GM18951 (cell line): ENCODE results near the gene PRDM11.

ENCODE experiments used
- POLR2A ChIP-seq: IDR thresholded peaks from 4 replicates; pipeline ENCODE4 v1.6.1; 2011; ENCODE audit warnings: mild to moderate bottlenecking; ENCODE audit not compliant: insufficient read length, insufficient read depth; ENCODE audit errors: extremely low read depth
- in situ Hi-C: fragments of 300-500 bp; cut with MboI; formaldehyde crosslinking; loops from one replicate; pipeline ENCODE4 v1.12.0; 2022; ENCODE audit warnings: low sequenced_read_pairs, mixed read lengths, inconsistent platforms; ENCODE audit not compliant: unreplicated experiment

The PRDM11 gene

DNA sequence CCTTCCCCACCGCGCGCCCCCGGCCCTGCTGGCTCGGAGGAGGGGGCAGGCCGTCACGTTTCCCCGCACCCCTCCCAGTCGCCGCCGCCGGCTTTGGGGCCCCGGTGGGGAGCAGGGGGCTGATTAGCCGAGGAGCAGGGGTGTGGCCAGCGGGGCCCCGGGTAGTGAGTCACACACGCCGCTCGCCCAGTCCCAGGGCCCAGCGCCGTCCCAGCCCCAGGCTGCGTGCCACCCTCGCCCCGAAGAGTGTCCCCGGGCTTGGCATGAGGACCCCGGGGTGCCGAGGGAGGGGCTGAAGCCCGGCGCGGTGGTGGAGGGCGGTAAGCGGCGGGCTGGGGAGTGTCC, 34.4 kb downstream of the PRDM11 start:
- TF ChIP-seq POLR2A = no peak
- in situ Hi-C loops = no loop called here

DNA sequence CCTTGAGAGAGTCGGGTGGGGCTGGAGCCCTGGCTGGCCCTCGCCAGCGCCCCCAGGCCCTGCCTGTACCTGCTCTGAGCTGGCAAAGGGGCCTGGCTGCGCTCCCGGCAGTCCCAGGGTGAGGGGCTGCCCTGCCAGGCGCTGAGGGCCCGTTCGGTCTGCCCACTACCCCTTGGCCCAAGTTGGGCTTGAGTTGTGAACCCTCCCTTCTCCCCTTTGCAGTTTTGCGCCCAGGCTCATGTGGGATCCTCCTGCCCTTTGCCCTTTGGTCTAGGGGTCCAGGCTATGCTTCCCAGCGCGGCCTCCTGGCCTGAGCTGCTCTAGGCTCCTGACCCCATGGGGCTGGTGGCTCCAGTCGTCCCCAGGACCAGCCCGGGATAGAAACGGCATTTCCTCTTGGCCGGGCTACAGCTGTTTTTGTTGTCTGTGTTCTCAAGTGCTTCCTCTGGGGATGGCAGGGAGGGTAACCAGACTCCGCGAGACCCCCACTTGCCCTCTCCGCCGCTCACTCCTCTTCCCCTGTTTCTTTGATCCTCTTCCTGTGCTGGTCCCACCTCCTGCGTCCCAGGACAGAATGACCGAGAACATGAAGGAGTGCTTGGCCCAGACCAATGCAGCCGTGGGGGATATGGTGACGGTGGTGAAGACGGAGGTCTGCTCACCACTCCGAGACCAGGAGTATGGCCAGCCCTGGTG, 34.9 kb downstream of the PRDM11 start:
- TF ChIP-seq POLR2A = no peak
- in situ Hi-C loops = no loop called here

DNA sequence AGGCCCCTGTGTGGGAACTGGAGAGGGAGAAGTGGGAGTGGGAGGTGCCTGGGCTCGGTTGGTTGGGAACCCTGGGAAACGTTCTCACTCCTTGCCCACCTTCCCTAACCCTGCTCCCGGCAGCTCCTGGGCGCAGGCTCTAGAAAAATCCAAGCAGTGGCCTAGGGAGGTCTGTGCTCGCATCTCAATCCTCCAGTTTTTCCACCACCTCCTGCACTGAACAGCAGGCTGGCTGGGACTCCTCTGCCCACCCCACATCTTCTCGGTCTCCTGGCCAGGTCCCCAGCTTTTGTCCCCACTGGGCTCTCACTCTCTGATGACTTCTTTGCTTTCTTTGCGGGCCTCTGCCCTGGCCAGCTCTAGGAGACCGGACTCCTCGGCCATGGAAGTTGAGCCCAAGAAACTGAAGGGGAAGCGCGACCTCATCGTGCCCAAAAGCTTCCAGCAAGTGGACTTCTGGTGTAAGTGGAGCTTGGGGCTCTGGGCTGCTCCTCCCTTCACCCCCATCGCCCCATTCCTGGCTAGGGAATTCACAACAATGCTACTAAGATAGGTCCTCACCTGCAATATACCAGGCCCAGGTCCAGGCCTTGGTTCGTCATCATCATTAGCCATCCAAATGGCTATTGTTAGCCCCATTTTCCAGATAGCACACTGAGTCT, 35.6 kb downstream of the PRDM11 start:
- TF ChIP-seq POLR2A = no peak
- in situ Hi-C loops = no loop called here

DNA sequence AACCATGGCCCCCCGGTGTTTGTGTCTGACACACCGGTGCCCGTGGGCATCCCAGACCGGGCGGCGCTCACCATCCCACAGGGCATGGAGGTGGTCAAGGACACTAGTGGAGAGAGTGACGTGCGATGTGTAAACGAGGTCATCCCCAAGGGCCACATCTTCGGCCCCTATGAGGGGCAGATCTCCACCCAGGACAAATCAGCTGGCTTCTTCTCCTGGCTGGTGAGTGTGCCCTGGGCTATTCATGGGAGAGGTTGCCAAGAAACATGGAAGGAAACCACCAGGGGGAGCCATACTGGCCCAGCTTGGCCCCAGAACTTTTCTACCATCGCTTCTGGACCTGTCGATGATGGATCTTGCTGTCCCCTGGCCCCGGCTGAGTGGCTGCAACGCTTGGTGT, 36.5 kb downstream of the PRDM11 start:
- in situ Hi-C loops = no loop called here
- no peak for TF ChIP-seq POLR2A

DNA sequence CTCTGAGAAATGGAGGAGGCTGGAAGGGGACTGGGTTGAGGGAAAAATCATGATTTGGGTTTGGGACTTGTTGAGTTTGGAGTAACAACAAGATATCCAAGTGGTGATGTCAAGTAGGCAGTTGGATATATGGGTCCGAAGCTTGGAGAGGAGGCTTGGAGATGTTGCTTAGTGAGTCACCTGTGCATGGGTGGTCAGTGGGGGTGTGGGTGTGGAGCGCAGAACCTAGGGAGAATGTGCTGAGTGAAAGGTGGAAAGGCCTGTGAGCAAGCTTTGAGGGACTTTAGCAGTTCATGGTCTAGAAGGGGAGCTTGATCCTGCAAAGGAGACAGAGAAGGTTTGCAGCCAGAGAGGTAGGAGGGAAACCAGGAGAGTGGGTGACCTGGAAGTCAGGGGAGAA, 38.2 kb downstream of the PRDM11 start:
- in situ Hi-C loops = no loop called here
- no peak for TF ChIP-seq POLR2A

DNA sequence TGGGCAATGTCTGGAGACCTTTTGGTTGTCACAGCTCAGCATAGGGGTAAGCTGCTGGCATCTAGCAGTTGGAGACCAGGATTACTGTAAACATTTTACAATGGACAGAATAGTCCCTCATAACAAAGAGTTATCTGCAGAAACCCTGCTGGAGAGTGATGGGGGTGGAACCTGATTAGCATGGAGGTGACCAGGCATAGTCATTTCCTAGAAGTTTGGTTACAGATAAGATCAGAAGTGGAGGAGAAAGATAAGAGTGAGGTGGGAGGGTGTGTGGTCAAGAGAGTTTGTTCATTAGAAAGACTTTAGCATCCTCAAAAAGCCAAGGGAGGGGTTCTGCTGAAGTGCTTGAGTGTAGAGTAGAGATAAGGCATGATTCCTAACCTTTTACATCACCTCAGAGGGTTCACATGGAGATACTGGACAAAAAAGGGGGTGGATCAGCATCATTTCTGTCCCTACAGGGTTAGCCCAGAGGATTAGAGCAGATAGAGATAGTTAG, 38.8 kb downstream of the PRDM11 start:
- in situ Hi-C loops = no loop called here
- TF ChIP-seq POLR2A = no peak

DNA sequence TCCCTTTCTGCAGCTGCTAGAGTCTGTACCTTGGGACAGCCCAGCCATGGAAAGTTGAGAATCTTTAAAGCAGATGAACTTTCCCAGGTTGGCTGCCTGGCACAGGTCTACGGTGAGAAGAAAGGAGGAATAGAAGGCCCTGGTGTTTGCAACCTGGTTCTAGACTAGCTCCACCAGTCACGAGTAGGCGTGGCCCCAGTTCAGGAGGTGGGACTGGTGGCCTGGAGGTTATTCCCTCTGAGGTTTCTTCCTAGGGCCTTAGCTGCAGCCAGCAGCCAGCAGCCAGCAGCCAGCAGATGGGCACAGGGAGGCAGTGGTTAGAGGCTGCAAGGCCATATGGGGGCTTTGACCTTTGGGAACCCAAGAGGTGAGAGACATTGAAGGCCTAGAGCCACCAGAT, 40.9 kb downstream of the PRDM11 start:
- TF ChIP-seq POLR2A = no peak
- in situ Hi-C loops = no loop called here

DNA sequence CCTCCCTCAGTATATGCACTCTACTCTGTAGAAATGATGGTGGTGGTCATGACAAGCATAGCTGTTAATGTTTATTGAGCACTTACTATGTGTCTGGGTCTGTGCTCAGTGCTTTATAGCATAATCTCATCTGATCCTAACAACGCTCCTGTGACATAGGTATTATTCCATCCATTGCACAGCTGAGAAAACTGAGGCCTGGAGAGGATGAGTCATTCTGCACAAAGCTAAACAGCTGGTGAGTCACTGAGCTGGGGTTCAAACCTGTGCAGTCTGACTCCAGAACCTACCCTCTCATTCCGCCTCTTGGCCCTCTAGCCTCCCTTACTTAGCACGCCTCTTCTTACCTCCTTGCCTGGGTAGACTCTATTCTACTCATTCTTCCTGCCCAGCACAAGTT, 41.7 kb downstream of the PRDM11 start:
- in situ Hi-C loops = no loop called here
- TF ChIP-seq POLR2A = no peak

DNA sequence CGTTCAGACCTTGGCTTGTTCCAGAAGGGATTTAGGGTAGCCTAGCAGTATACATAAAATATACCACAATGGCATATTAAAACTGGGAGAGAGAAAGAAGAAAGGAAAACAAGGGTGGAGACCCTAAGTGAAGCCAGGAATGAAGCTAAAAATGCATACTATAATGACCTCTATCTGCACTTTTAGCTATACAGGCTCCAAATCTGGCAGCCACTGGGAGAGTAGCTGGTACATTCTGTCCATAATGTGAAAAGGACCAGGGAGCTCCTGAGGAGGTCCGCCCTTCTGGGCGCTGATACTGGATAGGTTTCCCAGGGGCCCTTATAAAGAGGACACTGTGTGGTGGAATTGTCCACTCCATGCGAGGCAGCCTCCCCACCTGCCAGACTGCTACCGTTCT, 42.8 kb downstream of the PRDM11 start:
- in situ Hi-C loops = no loop called here
- no peak for TF ChIP-seq POLR2A

DNA sequence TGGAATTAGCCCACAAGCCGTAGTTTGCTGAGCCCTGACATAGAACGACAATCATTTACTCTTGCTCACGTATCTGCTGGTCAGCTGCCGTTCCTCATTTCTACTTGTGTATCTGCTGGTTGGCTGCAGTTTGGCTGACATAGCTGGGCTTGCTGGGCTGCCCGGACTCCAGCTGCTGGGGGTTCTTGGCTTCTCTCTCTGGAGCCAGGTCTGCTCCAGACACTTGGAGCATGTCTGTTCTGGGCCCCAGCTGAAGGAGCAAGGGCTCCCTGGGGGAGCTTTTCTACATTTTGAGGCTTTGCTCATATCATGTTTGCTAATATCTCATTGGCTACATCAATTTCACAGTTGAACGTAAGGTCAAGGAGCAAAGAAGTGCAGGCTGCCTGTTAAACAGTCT, 47.3 kb downstream of the PRDM11 start:
- in situ Hi-C loops = no loop called here
- no peak for TF ChIP-seq POLR2A

DNA sequence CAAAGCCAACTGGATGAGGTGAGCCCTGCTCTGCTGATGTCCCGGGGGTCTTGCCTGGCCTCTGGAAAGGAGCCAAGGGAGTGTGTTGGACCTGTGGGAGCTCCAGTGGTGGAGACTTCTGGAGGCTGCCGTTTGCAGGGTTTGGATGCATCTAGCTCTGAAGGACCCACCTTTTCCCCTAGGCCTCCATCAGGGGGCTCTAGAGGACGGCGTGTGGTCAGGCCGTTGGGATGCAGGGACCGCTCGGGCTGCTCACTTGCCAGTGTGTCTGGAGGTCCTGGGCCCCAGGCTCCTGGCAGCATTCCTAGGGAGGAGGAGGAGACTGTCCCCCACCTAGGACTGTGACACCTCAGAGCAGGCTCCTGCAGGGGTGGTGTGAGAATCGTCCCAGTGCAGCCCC, 58.3 kb downstream of the PRDM11 start:
- no peak for TF ChIP-seq POLR2A
- in situ Hi-C loops = no loop called here

DNA sequence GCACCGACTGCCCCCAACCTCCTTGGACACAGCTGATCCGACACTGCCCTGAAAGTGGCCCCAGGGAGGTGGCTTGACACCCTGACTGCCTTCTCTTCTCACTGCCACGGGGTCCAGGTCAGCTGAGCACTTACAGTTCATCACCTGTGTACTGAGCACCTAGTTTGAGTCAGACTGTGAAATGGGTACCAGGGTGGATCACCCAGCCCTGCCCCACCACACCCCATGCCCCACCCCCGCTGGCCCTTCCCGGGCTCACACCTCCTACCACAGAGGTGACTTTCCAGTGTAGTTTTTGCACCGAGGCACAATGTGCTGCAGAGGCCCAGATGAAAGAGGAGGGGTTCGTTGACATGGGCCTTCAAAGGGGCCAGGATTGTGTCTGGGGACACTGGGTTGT, 59.5 kb downstream of the PRDM11 start:
- in situ Hi-C loops = no loop called here
- TF ChIP-seq POLR2A = no peak

DNA sequence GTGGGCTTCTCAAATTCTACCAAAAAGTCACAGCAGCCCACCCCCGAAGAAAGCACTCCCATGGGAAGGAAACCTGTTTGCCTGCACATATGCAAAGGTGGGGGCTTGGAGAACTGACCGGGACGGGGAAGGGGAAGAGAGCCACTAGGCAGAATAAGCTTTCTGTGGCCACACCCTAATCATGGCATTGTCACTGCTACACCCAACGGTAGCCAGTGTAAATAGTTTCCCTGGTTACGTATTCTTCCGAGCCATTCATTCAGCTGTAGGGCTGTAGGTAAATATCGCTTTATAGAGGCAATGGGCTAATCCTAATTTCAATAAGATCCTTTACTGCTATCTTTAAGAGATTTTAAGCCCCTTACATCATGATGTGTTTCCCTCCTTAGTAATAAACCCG, 61.7 kb downstream of the PRDM11 start:
- in situ Hi-C loops = no loop called here
- TF ChIP-seq POLR2A = no peak

DNA sequence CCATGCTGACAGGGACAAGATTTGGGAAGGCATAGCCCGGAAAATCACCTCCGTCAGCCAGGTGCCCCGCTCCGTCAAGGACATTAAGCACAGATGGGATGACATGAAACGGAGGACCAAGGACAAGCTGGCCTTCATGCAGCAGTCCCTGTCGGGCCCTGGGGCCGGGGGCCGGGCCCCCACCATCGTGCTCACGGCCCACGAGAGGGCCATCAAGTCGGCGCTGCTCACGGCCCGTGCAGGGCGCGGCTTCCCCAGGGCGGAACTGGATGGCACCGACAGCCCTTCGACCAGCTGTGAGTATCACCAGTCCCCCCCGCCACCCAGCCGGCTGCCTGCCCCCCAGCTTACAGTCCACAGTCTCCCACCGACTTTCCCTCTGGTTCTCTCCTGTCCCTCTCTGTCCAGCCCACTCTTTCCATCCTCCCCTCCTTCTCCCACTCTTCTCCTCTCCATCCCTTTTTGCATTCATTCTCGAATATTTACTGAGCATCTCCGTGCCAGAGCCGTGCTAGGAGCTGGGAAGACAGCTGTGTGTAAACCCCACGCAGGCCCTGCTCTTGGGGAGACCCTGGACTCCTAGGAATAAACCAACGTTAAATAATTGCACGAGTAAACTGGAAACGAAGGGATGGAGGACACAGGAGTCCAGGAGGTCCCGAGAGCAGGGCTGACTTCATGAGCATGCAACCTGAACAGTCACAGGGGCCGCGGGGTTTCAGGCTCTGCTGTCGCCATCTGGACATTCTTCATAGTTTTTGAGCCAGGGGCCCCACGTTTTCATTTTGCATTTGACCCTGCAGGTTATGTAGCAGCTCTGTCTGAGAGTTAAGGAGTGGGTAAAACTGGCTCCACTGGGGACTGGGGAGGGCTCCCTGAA, 62.8 kb downstream of the PRDM11 start:
- in situ Hi-C loops = no loop called here
- TF ChIP-seq POLR2A = no peak
